Activated gamma-delta T cell (primary cell): Measurements from ENCODE around the gene ZSWIM8.
"Not testable (repeated sequence)": the region's sequence is repeated elsewhere in the genome, so short reads cannot be mapped to it uniquely, and the experiment has no call there.

Experiments
- DNase-seq: peaks from one replicate; lab custom pipeline; 2025; lab: John Stamatoyannopoulos, UW
- total RNA-seq, 2 donors: gene quantifications; one replicate each; lab custom pipeline; 2026; lab: John Stamatoyannopoulos, UW

The ZSWIM8 gene
- total RNA-seq, result 185 to 197 reads per million in 2 donors

- DNase-seq, result peak; percentile 75
Measured at GRCh38 chr10:73785211-73785720, at the start of gene ZSWIM8. TSS of gene ZSWIM8 (plus strand) at chr10:73785606. CDS start at chr10:73785879, 273 bp downstream.

- not testable (repeated sequence) for DNase-seq
Measured at GRCh38 chr10:73740501-73741254, 44.7 kb upstream of the ZSWIM8 start.

GRCh38 chr10:73742454-73742734 lies 43.0 kb upstream of the ZSWIM8 start:
- DNase-seq, result no peak

- no peak for DNase-seq
Measured at GRCh38 chr10:73743327-73743904, 42.0 kb upstream of the ZSWIM8 start.

GRCh38 chr10:73743905-73744663 lies 41.3 kb upstream of the ZSWIM8 start, which contains the start of gene SEC24C:
TSS of gene SEC24C (plus strand) at chr10:73744372. CDS start at chr10:73746833, 2,461 bp downstream.
- DNase-seq, result peak; percentile 84

- no peak for DNase-seq
Measured at GRCh38 chr10:73744664-73744975, 40.8 kb upstream of the ZSWIM8 start.

GRCh38 chr10:73746721-73747120 lies 38.7 kb upstream of the ZSWIM8 start:
- DNase-seq, result no peak

GRCh38 chr10:73750819-73751218 lies 34.6 kb upstream of the ZSWIM8 start:
- DNase-seq, result no peak

GRCh38 chr10:73756183-73756582 lies 29.2 kb upstream of the ZSWIM8 start:
- no peak for DNase-seq

GRCh38 chr10:73758704-73759511 lies 26.5 kb upstream of the ZSWIM8 start:
- DNase-seq, result no peak

GRCh38 chr10:73759512-73760115 lies 25.8 kb upstream of the ZSWIM8 start:
- DNase-seq, result peak; percentile 58

- no peak for DNase-seq
Measured at GRCh38 chr10:73761781-73762180, 23.6 kb upstream of the ZSWIM8 start.

- no peak for DNase-seq
Measured at GRCh38 chr10:73762915-73763314, 22.5 kb upstream of the ZSWIM8 start.

GRCh38 chr10:73763343-73763742 lies 22.1 kb upstream of the ZSWIM8 start:
- no peak for DNase-seq

GRCh38 chr10:73765066-73765465 lies 20.3 kb upstream of the ZSWIM8 start:
- no peak for DNase-seq

GRCh38 chr10:73768881-73769280 lies 16.5 kb upstream of the ZSWIM8 start:
- peak; percentile 34 for DNase-seq

GRCh38 chr10:73769396-73769795 lies 16.0 kb upstream of the ZSWIM8 start:
- DNase-seq, result no peak

GRCh38 chr10:73771722-73772280 lies 13.6 kb upstream of the ZSWIM8 start:
- DNase-seq, result peak; percentile 72

- peak; percentile 74 for DNase-seq
Measured at GRCh38 chr10:73772281-73773151, 12.9 kb upstream of the ZSWIM8 start.
